ENCODE data around the gene ADAP1.

- no peak for TF ChIP-seq CTCF (IDR thresholded peaks at IDR 0.05)
- no peak for TF ChIP-seq REST (IDR thresholded peaks at IDR 0.05; ENCODE audit: insufficient read depth in 1 of 2, low read depth in 2 of 2, low read length in 1 of 2)
- no peak for TF ChIP-seq POLR2AphosphoS5 (IDR thresholded peaks at IDR 0.05; ENCODE audit: low read depth, low read length)
These were observed 63.6 kb downstream of the ADAP1 start for GRCh38 chr7:890868-891267.
